Measurements from ENCODE around the gene CYSTM1. TPM values are rescaled to one million over a fixed set of nuclear protein-coding genes. Genes with fewer than 3 reads are reported as not detected.
"Not testable (repeated sequence)": the region's sequence is repeated elsewhere in the genome, so short reads cannot be mapped to it uniquely, and the experiment has no call there.

Gene CYSTM1
- total and polyA plus RNA-seq, 2 donors (not counting 1 experiment from before 2014, with no cell fraction given), result 6.2 to 17.0 TPM

DNA sequence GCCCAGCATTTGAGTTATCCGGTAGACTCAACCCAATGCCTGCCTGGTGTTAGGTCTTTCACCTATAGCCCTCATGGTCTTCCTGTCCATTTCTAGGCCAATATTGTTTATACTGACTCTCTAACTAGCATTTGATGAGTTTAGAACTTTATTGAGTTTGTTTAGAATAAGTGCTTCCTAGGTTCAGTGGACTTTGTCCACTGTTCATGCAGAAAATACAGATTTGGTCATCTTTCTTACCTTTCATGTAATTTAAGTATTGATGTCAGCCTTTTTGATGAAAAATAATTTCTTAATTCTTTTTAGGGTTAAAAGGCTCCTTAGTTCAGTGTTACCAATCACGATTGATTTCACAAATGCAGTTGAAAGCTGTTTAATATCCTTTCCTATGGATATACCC is 22.0 kb downstream of the CYSTM1 start:
- H4K20me1 ChIP-seq (ENCODE audit: control insufficient read depth, insufficient read depth, low read length, poor library complexity, severe bottlenecking), result no peaks in the 10 kb centered on the region
- no CpG with 5 or more reads among the region's 2 CpGs for WGBS (ENCODE audit: insufficient coverage)
- H3K27ac Mint-ChIP-seq, result no peak overlapping the region
- no peaks in the 10 kb centered on the region for H3K27me3 Mint-ChIP-seq
- no peaks in the 10 kb centered on the region for H3K27me3 ChIP-seq (replicated peaks in 1 of 4; ENCODE audit: control extremely low read depth in 1 of 4, control insufficient read depth in 3 of 4, insufficient read depth in 4 of 4, low read length in 3 of 4)
- no peaks in the 10 kb centered on the region for H3K9me3 ChIP-seq (ENCODE audit: control extremely low read depth in 1 of 3, control insufficient read depth in 2 of 3, insufficient read depth in 1 of 3, low read length in 2 of 3)
- no peak overlapping the region for H3K4me2 ChIP-seq (replicated peaks; ENCODE audit: low read depth, low read length, poor library complexity, severe bottlenecking)
- H3K4me3 ChIP-seq (ENCODE audit: control extremely low read depth in 1 of 5, extremely low read depth in 1 of 5, insufficient read depth in 1 of 5, low read depth in 2 of 5, low read length in 4 of 5), result no peak overlapping the region
- H2AFZ ChIP-seq (ENCODE audit: insufficient read depth, low read depth, low read length, poor library complexity, severe bottlenecking), result no peak overlapping the region
- no peak overlapping the region for H3K27ac ChIP-seq (ENCODE audit: low read length in 2 of 2)
- no peaks in the 10 kb centered on the region for H3K4me1 Mint-ChIP-seq
- no peak for TF ChIP-seq EZH2 (IDR thresholded peaks at IDR 0.05; ENCODE audit: borderline replicate concordance, insufficient read depth, low read depth, low read length, poor library complexity, severe bottlenecking)
- TF ChIP-seq, protein P1, sequence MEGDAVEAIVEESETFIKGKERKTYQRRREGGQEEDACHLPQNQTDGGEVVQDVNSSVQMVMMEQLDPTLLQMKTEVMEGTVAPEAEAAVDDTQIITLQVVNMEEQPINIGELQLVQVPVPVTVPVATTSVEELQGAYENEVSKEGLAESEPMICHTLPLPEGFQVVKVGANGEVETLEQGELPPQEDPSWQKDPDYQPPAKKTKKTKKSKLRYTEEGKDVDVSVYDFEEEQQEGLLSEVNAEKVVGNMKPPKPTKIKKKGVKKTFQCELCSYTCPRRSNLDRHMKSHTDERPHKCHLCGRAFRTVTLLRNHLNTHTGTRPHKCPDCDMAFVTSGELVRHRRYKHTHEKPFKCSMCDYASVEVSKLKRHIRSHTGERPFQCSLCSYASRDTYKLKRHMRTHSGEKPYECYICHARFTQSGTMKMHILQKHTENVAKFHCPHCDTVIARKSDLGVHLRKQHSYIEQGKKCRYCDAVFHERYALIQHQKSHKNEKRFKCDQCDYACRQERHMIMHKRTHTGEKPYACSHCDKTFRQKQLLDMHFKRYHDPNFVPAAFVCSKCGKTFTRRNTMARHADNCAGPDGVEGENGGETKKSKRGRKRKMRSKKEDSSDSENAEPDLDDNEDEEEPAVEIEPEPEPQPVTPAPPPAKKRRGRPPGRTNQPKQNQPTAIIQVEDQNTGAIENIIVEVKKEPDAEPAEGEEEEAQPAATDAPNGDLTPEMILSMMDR (IDR thresholded peaks at IDR 0.05), result no peak
- CTCF ChIA-PET, result no interaction called here
- H3K9me3 Mint-ChIP-seq (ENCODE audit: insufficient read depth), result peaks cover 1% of the 10 kb centered on the region
- H3K36me3 ChIP-seq (replicated peaks in 1 of 2; ENCODE audit: control extremely low read depth in 1 of 2, control insufficient read depth in 1 of 2, extremely low read depth in 1 of 2, insufficient read depth in 2 of 2, low read length in 1 of 2), result no peaks in the 10 kb centered on the region
- intact Hi-C loops (cut with micrococcal nuclease), result no loop called here
- ATAC-seq (ENCODE audit: low read depth) (no peak), DNase-seq (no peak)
- H3K79me2 ChIP-seq (ENCODE audit: control insufficient read depth, insufficient read depth, low read length), result no peaks in the 10 kb centered on the region
- H3K4me1 ChIP-seq (ENCODE audit: control insufficient read depth in 2 of 2, insufficient read depth in 2 of 2, low read length in 2 of 2), result no peaks in the 10 kb centered on the region
- POLR2A ChIA-PET, result no interaction called here
- H3K9ac ChIP-seq (ENCODE audit: low read length), result no peak overlapping the region
- H3K4me3 Mint-ChIP-seq, result no peak overlapping the region

- H3K4me1 ChIP-seq (ENCODE audit: control insufficient read depth in 2 of 2, insufficient read depth in 2 of 2, low read length in 2 of 2); intact Hi-C loops (cut with micrococcal nuclease); H3K36me3 ChIP-seq (replicated peaks in 1 of 2; ENCODE audit: control extremely low read depth in 1 of 2, control insufficient read depth in 1 of 2, extremely low read depth in 1 of 2, insufficient read depth in 2 of 2, low read length in 1 of 2); H3K4me3 ChIP-seq (ENCODE audit: control extremely low read depth in 1 of 5, extremely low read depth in 1 of 5, insufficient read depth in 1 of 5, low read depth in 2 of 5, low read length in 4 of 5); H3K4me2 ChIP-seq (replicated peaks; ENCODE audit: low read depth, low read length, poor library complexity, severe bottlenecking); H4K20me1 ChIP-seq (ENCODE audit: control insufficient read depth, insufficient read depth, low read length, poor library complexity, severe bottlenecking); H3K27ac Mint-ChIP-seq; H3K9ac ChIP-seq (ENCODE audit: low read length); H3K27ac ChIP-seq (ENCODE audit: low read length in 2 of 2); H3K79me2 ChIP-seq (ENCODE audit: control insufficient read depth, insufficient read depth, low read length); H3K9me3 ChIP-seq (ENCODE audit: control extremely low read depth in 1 of 3, control insufficient read depth in 2 of 3, insufficient read depth in 1 of 3, low read length in 2 of 3); H3K27me3 ChIP-seq (replicated peaks in 1 of 4; ENCODE audit: control extremely low read depth in 1 of 4, control insufficient read depth in 3 of 4, insufficient read depth in 4 of 4, low read length in 3 of 4); H2AFZ ChIP-seq (ENCODE audit: insufficient read depth, low read depth, low read length, poor library complexity, severe bottlenecking); ATAC-seq (ENCODE audit: low read depth); DNase-seq; H3K9me3 Mint-ChIP-seq (ENCODE audit: insufficient read depth); CTCF ChIA-PET; H3K4me1 Mint-ChIP-seq; H3K4me3 Mint-ChIP-seq; H3K27me3 Mint-ChIP-seq; POLR2A ChIA-PET: not testable (repeated sequence)
- WGBS (ENCODE audit: insufficient coverage), result no CpG with 5 or more reads among the region's 1 CpG
Measured at GRCh38 chr5:140198915-140199314, 23.9 kb downstream of the CYSTM1 start.

Measured in B cell (primary cell).